Coronary artery (tissue), 2 donors: ENCODE measurements around the gene NCOA6.

ENCODE experiments used
- DNase-seq: peaks from one replicate; pipeline ENCODE4 v3.0.0-alpha.2; 2017; ENCODE audit warnings: low spot score
- H3K27ac ChIP-seq, 2 donors: fragments of 200-600 bp; sonication (generic); one replicate each; pipeline ENCODE4 v1.5.1; 2016 to 2019
- H3K4me3 ChIP-seq: fragments of 200-600 bp; sonication (generic); 2 replicates; pipeline ENCODE4 v1.5.1; 2016; ENCODE audit warnings: mild to moderate bottlenecking, moderate library complexity
- TF ChIP-seq, protein P1 (sequence below): fragments of 200-600 bp; sonication (generic); IDR thresholded peaks from one replicate; pipeline ENCODE4 v1.5.1; 2019; ENCODE audit warnings: antibody characterized with exemption

NCOA6 gene

DNA sequence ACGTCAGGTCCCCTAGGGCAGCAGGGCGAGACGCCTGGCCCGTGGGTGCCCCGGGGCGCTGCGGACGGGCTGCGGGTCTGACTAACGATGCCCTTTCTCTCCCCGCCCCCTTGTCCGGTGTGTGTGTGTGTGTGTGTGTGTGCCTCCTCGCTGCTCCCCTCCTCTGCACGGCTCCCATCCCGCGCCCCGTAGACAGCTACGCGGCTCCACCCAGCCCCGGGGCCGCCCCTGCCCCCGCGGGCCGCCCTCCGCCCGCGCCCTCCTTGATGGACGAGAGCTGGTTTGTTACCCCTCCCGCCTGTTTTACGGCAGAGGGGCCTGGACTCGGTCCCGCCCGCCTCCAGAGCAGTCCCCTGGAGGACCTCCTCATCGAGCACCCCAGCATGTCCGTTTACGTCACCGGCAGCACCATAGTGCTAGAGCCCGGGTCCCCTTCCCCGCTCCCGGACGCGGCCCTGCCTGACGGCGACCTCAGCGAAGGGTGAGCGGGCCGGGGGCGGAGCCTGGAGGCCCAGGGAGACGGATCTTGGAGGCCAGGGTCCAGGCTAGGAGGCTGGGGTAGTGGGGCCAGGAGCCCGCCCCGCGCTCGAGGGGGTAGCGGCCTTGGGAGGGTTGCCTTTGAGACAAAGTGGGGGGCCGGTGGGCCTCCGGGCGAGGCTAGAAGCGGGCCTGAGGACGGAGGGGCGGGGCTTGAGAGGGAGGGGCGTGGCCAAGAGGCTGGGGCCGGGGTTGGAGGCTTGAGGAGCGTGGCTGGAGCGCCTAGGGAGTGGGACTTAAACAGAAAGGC lies 116.2 kb downstream of the NCOA6 start:
- TF ChIP-seq, protein P1, sequence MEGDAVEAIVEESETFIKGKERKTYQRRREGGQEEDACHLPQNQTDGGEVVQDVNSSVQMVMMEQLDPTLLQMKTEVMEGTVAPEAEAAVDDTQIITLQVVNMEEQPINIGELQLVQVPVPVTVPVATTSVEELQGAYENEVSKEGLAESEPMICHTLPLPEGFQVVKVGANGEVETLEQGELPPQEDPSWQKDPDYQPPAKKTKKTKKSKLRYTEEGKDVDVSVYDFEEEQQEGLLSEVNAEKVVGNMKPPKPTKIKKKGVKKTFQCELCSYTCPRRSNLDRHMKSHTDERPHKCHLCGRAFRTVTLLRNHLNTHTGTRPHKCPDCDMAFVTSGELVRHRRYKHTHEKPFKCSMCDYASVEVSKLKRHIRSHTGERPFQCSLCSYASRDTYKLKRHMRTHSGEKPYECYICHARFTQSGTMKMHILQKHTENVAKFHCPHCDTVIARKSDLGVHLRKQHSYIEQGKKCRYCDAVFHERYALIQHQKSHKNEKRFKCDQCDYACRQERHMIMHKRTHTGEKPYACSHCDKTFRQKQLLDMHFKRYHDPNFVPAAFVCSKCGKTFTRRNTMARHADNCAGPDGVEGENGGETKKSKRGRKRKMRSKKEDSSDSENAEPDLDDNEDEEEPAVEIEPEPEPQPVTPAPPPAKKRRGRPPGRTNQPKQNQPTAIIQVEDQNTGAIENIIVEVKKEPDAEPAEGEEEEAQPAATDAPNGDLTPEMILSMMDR = no peak
- H3K27ac ChIP-seq = peak overlapping the region; percentile 64 to 94
- peak; percentile 88 for DNase-seq

DNA sequence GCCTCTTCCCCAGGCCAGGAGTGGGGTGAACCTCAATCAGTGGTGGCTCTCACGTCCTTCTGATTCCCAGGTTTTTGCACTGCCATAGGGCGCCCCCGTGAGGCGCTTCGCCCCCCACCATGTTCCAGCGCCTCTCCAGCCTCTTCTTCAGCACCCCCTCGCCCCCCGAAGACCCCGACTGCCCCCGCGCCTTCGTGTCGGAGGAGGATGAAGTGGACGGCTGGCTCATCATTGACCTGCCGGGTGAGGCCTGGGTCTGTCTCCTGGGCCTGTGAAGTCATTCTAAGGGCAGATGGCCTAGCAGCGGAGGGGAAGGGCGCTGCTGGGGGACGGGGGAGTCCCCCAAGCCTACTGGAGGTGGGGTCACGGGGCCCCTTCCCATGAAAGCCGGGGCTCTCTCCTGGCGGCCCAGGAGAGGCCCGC lies 116.8 kb downstream of the NCOA6 start:
- DNase-seq = no peak
- peak overlapping the region; percentile 79 for H3K4me3 ChIP-seq
- TF ChIP-seq, protein P1 = peak; percentile 31
- peak overlapping the region; percentile 64 to 94 for H3K27ac ChIP-seq

More for the DNA sequence above, 116.2 kb downstream of the NCOA6 start:
- H3K4me3 ChIP-seq = peak overlapping the region; percentile 79

DNA sequence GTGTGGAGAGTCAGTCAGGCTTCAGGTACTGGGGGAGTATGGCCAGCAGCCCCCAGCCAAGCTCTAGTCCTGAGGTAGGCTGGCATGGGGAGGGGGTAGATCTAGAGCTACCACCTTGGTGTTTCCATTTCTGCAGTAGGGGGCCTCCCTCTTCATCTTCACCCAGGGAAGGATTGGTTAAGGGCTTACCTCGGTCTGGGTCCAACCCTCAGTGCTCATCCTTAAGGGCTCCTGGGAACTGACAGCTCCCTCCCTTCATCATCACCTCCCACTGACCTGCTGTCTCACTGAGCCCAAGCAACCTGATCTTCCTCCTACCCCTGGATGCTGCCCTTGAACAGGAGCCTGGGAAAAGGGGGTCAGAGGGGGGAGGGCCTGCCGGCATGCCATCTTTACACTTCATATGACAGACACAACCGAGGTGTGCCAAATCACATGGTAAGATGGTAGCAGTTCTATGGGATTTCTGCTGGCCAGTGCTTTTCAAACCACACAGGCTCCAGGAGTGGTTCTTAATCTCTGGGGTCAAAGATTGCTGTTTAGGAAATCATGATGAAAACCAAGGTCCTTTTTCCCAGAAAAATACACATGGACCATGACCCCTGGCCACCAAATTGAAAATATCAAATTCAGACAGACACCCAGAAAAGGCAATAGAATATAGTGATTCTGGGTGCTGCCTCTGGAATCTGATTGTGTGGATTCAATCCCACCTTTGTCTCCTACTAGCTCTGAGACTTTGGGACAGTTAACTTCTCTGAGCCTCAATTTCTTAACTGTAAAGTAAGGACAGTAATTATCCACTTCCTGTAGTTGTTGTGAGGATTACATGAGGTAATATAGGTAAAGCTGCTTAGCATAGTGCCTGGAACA lies 118.3 kb downstream of the NCOA6 start:
- Histone ChIP-seq H3K4me3 (no peak overlapping the region), H3K27ac (peak overlapping the region; percentile 22 to 100)

DNA sequence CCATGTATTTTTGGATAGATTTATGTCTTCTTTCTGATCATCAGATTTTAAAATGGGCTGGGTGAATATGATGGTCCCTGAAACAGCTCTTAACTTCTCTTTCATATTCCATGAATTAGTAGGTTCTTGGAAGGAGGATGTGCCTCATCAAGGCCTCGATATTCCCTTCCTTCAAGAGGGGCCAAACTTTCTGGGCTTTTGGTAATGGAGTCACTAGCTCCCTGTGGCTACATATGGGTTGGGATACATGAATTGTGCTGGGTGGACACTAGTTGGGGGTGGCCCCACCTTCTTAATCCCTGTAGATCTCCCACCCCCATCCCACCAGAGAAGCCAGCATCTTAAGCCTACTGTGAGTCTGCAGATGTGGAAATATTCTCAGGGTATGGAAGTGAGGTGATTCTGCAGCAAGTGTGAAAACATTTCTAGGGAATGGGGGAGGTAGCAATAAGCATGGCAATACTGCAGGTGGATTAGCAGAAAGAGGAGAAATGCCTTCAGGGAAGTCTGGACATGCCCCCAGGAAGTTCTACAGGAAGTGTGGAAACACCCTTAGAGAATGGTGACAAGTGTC lies 119.1 kb downstream of the NCOA6 start:
- no peak for DNase-seq
- TF ChIP-seq, protein P1 = no peak
- H3K4me3 ChIP-seq = no peak overlapping the region
- peak overlapping the region; percentile 100 for H3K27ac ChIP-seq

More for the DNA sequence above, 118.3 kb downstream of the NCOA6 start:
- DNase-seq = no peak
- TF ChIP-seq, protein P1 = no peak

DNA sequence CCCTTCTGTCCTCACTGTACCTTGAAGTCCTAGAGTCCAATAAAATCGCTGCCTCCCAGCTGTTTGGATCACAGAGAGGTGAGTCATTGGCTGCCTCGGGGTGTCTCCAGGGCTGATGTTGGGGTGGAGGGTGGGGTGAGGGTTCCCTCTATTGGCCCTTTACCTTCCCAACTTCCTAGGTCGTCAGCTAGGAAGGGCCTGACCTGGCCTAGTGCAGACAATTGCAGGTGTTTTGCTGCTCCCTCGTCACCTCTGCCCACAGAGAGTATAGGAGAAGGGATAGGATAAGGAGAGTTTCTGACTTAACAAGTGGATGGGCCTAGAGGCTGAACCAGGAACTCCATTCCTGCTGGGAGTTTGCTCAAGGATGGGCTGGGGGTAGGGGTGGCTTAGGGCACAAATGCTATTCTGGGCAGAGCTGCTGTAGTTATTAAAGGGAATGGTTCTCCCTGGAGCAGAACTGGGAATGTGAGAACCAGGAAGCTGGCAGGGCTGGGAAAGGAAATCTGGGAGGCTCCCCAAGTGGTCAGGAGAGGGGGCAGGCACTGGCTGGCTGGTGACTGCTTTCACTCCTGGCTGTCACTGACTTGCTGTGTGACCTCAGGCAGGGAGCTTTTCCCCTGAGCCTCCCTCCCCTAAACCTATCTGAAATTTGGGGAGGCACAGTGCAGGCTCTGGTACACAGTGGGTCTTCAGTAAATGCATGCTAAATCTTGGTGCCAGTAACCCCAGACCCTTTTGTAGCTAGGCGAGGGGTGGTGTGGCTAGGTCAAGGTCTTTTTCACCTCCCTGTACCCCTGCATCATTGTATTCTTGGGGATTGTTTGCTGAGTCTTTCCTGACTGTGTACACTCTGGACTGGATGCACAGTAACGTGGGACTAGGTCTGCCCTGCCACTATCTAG lies 119.8 kb downstream of the NCOA6 start:
- Histone ChIP-seq H3K27ac (peak overlapping the region; percentile 100), H3K4me3 (peak overlapping the region; percentile 98)
- TF ChIP-seq, protein P1 = no peak
- no peak for DNase-seq

DNA sequence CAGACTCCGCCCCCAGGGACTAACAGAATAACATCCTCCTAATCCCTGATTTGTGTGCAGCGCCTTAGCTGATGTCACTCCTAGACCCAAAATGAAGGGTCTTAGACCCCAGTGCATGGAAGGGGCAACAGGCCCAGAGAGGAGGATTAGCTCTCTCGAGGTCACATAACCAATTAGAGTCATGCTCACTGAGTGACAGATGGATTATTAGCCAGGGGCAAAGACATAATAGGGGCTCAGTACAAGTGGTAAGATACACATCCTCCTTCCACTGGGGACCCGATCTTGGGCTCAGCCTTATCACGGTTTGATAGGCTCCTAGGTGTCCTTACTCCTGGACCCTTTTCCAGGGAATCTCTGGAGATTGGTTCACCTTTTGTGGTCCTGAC lies 120.4 kb downstream of the NCOA6 start:
- TF ChIP-seq, protein P1 = no peak
- peak overlapping the region; percentile 98 for H3K4me3 ChIP-seq
- peak overlapping the region; percentile 100 for H3K27ac ChIP-seq
- DNase-seq = no peak
